ENCODE results near the gene PDE7B.

PDE7B gene

GRCh38 chr6:136158971-136159370 lies 307.5 kb downstream of the PDE7B start:
- no peak for DNase-seq

- no peak for DNase-seq
Measured at GRCh38 chr6:136160250-136160649, 308.7 kb downstream of the PDE7B start.

- DNase-seq: no peak
Measured at GRCh38 chr6:136161950-136162349, 310.4 kb downstream of the PDE7B start.

GRCh38 chr6:136163260-136163659 lies 311.8 kb downstream of the PDE7B start:
- no peak for DNase-seq

GRCh38 chr6:136166815-136167214 lies 315.3 kb downstream of the PDE7B start:
- DNase-seq: no peak

- no peak for DNase-seq
Measured at GRCh38 chr6:136169394-136170148, 318.1 kb downstream of the PDE7B start.

- no peak for DNase-seq
Measured at GRCh38 chr6:136171231-136171630, 319.7 kb downstream of the PDE7B start.

GRCh38 chr6:136173519-136174507 lies 322.3 kb downstream of the PDE7B start:
- DNase-seq: no peak

GRCh38 chr6:136174510-136174909 lies 323.0 kb downstream of the PDE7B start:
- no peak for DNase-seq

- no peak for DNase-seq
Measured at GRCh38 chr6:136175873-136176272, 324.4 kb downstream of the PDE7B start.

- no peak for DNase-seq
Measured at GRCh38 chr6:136178749-136179148, 327.2 kb downstream of the PDE7B start.

GRCh38 chr6:136180704-136181511 lies 329.4 kb downstream of the PDE7B start:
- DNase-seq: no peak

- no peak for DNase-seq
Measured at GRCh38 chr6:136181512-136181833, 330.0 kb downstream of the PDE7B start.

GRCh38 chr6:136181861-136182260 lies 330.4 kb downstream of the PDE7B start:
- DNase-seq: no peak

- DNase-seq: no peak
Measured at GRCh38 chr6:136184738-136185137, 333.2 kb downstream of the PDE7B start.

- no peak for DNase-seq
Measured at GRCh38 chr6:136186363-136186762, 334.9 kb downstream of the PDE7B start.

GRCh38 chr6:136188486-136188885 lies 337.0 kb downstream of the PDE7B start:
- no peak for DNase-seq

GRCh38 chr6:136189104-136189503 lies 337.6 kb downstream of the PDE7B start:
- DNase-seq: no peak

GRCh38 chr6:136191606-136192312 lies 340.3 kb downstream of the PDE7B start:
- no peak for DNase-seq

- no peak for DNase-seq
Measured at GRCh38 chr6:136192902-136193301, 341.4 kb downstream of the PDE7B start.

- no peak for DNase-seq
Measured at GRCh38 chr6:136201732-136202131, 350.2 kb downstream of the PDE7B start.

- no peak for DNase-seq
Measured at GRCh38 chr6:136208783-136209182, 357.3 kb downstream of the PDE7B start.

- no peak for DNase-seq
Measured at GRCh38 chr6:136209496-136209895, 358.0 kb downstream of the PDE7B start.
